Fibroblast of skin of abdomen (primary cell): ENCODE data around the gene KLF17. TPM values are rescaled to one million over a fixed set of nuclear protein-coding genes. Genes with fewer than 3 reads are reported as not detected.
A peak's percentile ranks its signal among the peaks of the same experiment; 100 is the strongest.

Experiments used
- DNase-seq: peaks from one replicate; pipeline ENCODE4 v3.0.0-alpha.2; 2013
- polyA plus RNA-seq, 2 experiments: library from polyadenylated mRNA; unstranded; fragments of 120-200 nt; gene quantifications; one replicate each; pipeline ENCODE4 v1.2.1, GENCODE V29; 2013; ENCODE audit not compliant: insufficient read length in 2 of 2

The KLF17 gene
- 0.09 TPM for polyA plus RNA-seq (2013, experiment 1 of 2; ENCODE audit: insufficient read length)
- polyA plus RNA-seq (2013, experiment 2 of 2; ENCODE audit: insufficient read length), result 0.10 TPM

GRCh38 chr1:44118682-44119081, at the start of gene KLF17:
Gene KLF17 (plus strand): TSS chr1:44118821. CDS start chr1:44118908, 87 bp downstream.
- DNase-seq, result no peak

- DNase-seq, result no peak
These were observed 47.2 kb upstream of the KLF17 start for GRCh38 chr1:44071461-44071860.

GRCh38 chr1:44072204-44072603, 46.4 kb upstream of the KLF17 start:
- peak; percentile 93 for DNase-seq

- no peak for DNase-seq
These were observed 45.8 kb upstream of the KLF17 start for GRCh38 chr1:44072821-44073220.

GRCh38 chr1:44073528-44073927, 45.1 kb upstream of the KLF17 start:
- DNase-seq, result no peak

- DNase-seq, result no peak
These were observed 44.2 kb upstream of the KLF17 start for GRCh38 chr1:44074415-44074814.

GRCh38 chr1:44076066-44076465, 42.6 kb upstream of the KLF17 start:
- peak; percentile 12 for DNase-seq

- peak; percentile 12 for DNase-seq
These were observed 41.2 kb upstream of the KLF17 start for GRCh38 chr1:44077421-44077820.

GRCh38 chr1:44078104-44078503, 40.5 kb upstream of the KLF17 start:
- DNase-seq, result no peak

- no peak for DNase-seq
These were observed 39.1 kb upstream of the KLF17 start for GRCh38 chr1:44079566-44079965.

- peak; percentile 84 for DNase-seq
These were observed 33.5 kb upstream of the KLF17 start for GRCh38 chr1:44084998-44085675.

- no peak for DNase-seq
These were observed 31.7 kb upstream of the KLF17 start for GRCh38 chr1:44086692-44087474.

- no peak for DNase-seq
These were observed 29.1 kb upstream of the KLF17 start for GRCh38 chr1:44089371-44090048.

GRCh38 chr1:44090429-44091252, 28.0 kb upstream of the KLF17 start:
- DNase-seq, result no peak

GRCh38 chr1:44094047-44094446, 24.6 kb upstream of the KLF17 start:
- DNase-seq, result no peak

GRCh38 chr1:44100183-44100868, 18.3 kb upstream of the KLF17 start:
- DNase-seq, result no peak

GRCh38 chr1:44101328-44101727, 17.3 kb upstream of the KLF17 start:
- peak; percentile 17 for DNase-seq

- DNase-seq, result no peak
These were observed 15.1 kb upstream of the KLF17 start for GRCh38 chr1:44103270-44104131.

GRCh38 chr1:44105810-44106209, 12.8 kb upstream of the KLF17 start:
- no peak for DNase-seq

GRCh38 chr1:44108241-44108640, 10.4 kb upstream of the KLF17 start:
- peak; percentile 42 for DNase-seq

- DNase-seq, result no peak
These were observed 9.7 kb upstream of the KLF17 start for GRCh38 chr1:44108971-44109370.
